NCI-H345 (cell line): ENCODE measurements around the gene AMDHD2.
"Not testable (repeated sequence)": the region's sequence is repeated elsewhere in the genome, so short reads cannot be mapped to it uniquely, and the experiment has no call there.

Source experiments
- DNase-seq: peaks from one replicate; lab custom pipeline; 2025; lab: John Stamatoyannopoulos, UW

AMDHD2 gene

DNA sequence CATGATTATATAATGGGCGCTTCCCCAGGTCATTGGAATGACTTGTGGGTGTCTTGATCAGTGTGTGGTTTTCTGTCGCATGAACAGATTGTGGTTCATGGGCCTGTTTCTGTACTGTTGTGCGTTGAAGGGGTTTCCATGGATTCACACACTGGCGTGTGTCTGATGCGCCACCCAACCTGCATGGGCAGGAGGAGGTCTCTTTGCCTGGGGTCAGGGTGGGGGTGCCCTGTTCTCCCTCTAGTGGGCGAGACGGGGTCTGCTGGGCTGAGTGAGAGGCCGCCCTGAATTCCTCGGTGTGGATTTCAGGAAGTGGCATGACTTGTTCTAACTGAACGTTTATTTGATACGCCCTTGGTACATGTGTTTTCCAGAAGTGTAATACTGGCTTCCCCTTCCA lies 60.0 kb downstream of the AMDHD2 start:
- not testable (repeated sequence) for DNase-seq

DNA sequence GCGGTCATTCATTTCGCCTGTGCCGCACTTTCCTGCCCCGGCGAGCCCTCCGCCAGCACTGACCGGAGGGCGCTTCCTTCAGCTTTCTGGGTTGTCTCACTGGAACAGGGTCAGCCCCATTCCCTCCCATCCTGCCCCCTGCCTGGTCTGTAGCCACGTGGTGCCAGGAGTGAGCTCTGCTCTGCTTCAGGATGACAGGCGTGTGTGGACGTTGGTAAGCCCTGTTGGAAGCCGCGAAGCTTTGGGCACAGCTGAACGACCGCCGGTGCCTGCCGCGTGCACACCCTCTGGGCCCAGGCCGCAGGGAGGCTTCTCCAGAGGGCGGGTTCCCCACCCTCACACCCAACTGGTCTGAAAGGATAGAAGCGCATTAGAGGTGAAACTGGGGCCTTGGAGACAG lies 60.6 kb downstream of the AMDHD2 start:
- DNase-seq, result not testable (repeated sequence)
